Neural crest cell (in vitro differentiated cells): ENCODE results near the gene ANO1. TPM values are rescaled to one million over a fixed set of nuclear protein-coding genes. Genes with fewer than 3 reads are reported as not detected.

Experiments
- DNase-seq: peaks from one replicate; pipeline ENCODE4 v3.0.0; 2021; ENCODE audit warnings: low read depth, mixed read lengths, low spot score
- H3K27ac Mint-ChIP-seq: one replicate; pipeline ENCODE4 v1.8.0; 2021; ENCODE audit warnings: mild to moderate bottlenecking, mixed read lengths; ENCODE audit not compliant: unreplicated experiment
- H3K27me3 Mint-ChIP-seq: 2 replicates; pipeline ENCODE4 v1.8.0; 2021; ENCODE audit warnings: low read depth, mild to moderate bottlenecking, mixed read lengths
- H3K36me3 Mint-ChIP-seq: 2 replicates; pipeline ENCODE4 v1.8.0; 2021; ENCODE audit warnings: low read depth, mild to moderate bottlenecking, mixed read lengths
- H3K4me1 Mint-ChIP-seq: 2 replicates; pipeline ENCODE4 v1.8.0; 2021; ENCODE audit warnings: mixed read lengths
- H3K4me3 Mint-ChIP-seq: one replicate; pipeline ENCODE4 v1.8.0; 2021; ENCODE audit warnings: mild to moderate bottlenecking, mixed read lengths
- H3K9me3 Mint-ChIP-seq: 2 replicates; pipeline ENCODE4 v1.8.0; 2021; ENCODE audit warnings: mixed read lengths
- CTCF ChIP-seq: fragments of 200-600 bp; sonication (generic); conservative IDR thresholded peaks from 2 replicates; pipeline ENCODE4 v1.5.0; 2021; ENCODE audit warnings: antibody characterized with exemption, mild to moderate bottlenecking
- total RNA-seq: library from RNA; stranded (reverse); gene quantifications from 2 replicates; pipeline ENCODE4 v1.2.1, GENCODE V29; 2021

The ANO1 gene
- total RNA-seq, 1 donor from 2014 or later = not detected

- DNase-seq = peak; percentile 24
- peak overlapping the region; percentile 75 for H3K27ac Mint-ChIP-seq
- no peaks in the 10 kb centered on the region for H3K9me3 Mint-ChIP-seq
- H3K4me3 Mint-ChIP-seq = no peak overlapping the region
- H3K27me3 Mint-ChIP-seq = peaks cover 3% of the 10 kb centered on the region
- H3K4me1 Mint-ChIP-seq = no peaks in the 10 kb centered on the region
- H3K36me3 Mint-ChIP-seq = no peaks in the 10 kb centered on the region
- peak; percentile 52 for TF ChIP-seq CTCF
Observed at GRCh38 chr11:70158201-70158600, 80.1 kb downstream of the ANO1 start.

GRCh38 chr11:70158757-70159389 is 80.8 kb downstream of the ANO1 start:
- peaks cover 3% of the 10 kb centered on the region for H3K27me3 Mint-ChIP-seq
- no peak for DNase-seq
- H3K36me3 Mint-ChIP-seq = no peaks in the 10 kb centered on the region
- no peak overlapping the region for H3K4me3 Mint-ChIP-seq
- TF ChIP-seq CTCF = no peak
- H3K9me3 Mint-ChIP-seq = no peaks in the 10 kb centered on the region
- H3K4me1 Mint-ChIP-seq = no peaks in the 10 kb centered on the region
- peak overlapping the region; percentile 57 for H3K27ac Mint-ChIP-seq

GRCh38 chr11:70159627-70160570 is 81.8 kb downstream of the ANO1 start:
- no peaks in the 10 kb centered on the region for H3K36me3 Mint-ChIP-seq
- H3K9me3 Mint-ChIP-seq = no peaks in the 10 kb centered on the region
- DNase-seq = no peak
- H3K27me3 Mint-ChIP-seq = peaks cover 3% of the 10 kb centered on the region
- TF ChIP-seq CTCF = no peak
- H3K27ac Mint-ChIP-seq = no peak overlapping the region
- no peak overlapping the region for H3K4me3 Mint-ChIP-seq
- no peaks in the 10 kb centered on the region for H3K4me1 Mint-ChIP-seq

GRCh38 chr11:70161043-70161625 is 83.0 kb downstream of the ANO1 start:
- H3K27me3 Mint-ChIP-seq = no peaks in the 10 kb centered on the region
- no peak for TF ChIP-seq CTCF
- H3K27ac Mint-ChIP-seq = peak overlapping the region; percentile 43
- H3K4me1 Mint-ChIP-seq = no peaks in the 10 kb centered on the region
- H3K36me3 Mint-ChIP-seq = no peaks in the 10 kb centered on the region
- DNase-seq = no peak
- H3K4me3 Mint-ChIP-seq = no peak overlapping the region
- no peaks in the 10 kb centered on the region for H3K9me3 Mint-ChIP-seq

GRCh38 chr11:70164705-70165104 is 86.6 kb downstream of the ANO1 start:
- no peak for DNase-seq
- H3K4me3 Mint-ChIP-seq = no peak overlapping the region
- H3K9me3 Mint-ChIP-seq = no peaks in the 10 kb centered on the region
- H3K27me3 Mint-ChIP-seq = no peaks in the 10 kb centered on the region
- TF ChIP-seq CTCF = no peak
- H3K4me1 Mint-ChIP-seq = no peaks in the 10 kb centered on the region
- no peak overlapping the region for H3K27ac Mint-ChIP-seq
- H3K36me3 Mint-ChIP-seq = no peaks in the 10 kb centered on the region
